ENCODE results near the gene WSCD2.
A peak's percentile ranks its signal among the peaks of the same experiment; 100 is the strongest.

Gene WSCD2

GRCh38 chr12:108107293-108107692 is 21.8 kb upstream of the WSCD2 start:
- DNase-seq (ENCODE audit: low spot score): no peak

- DNase-seq (ENCODE audit: low spot score): no peak
These were observed 19.6 kb upstream of the WSCD2 start for GRCh38 chr12:108109504-108109903.

GRCh38 chr12:108109954-108110353 is 19.1 kb upstream of the WSCD2 start:
- DNase-seq (ENCODE audit: low spot score): no peak

- DNase-seq (ENCODE audit: low spot score): no peak
These were observed 18.2 kb upstream of the WSCD2 start for GRCh38 chr12:108110844-108111243.

- DNase-seq (ENCODE audit: low spot score): peak; percentile 78
These were observed 16.1 kb upstream of the WSCD2 start for GRCh38 chr12:108112832-108113556.

- DNase-seq (ENCODE audit: low spot score): no peak
These were observed 13.7 kb upstream of the WSCD2 start for GRCh38 chr12:108115123-108116121.

GRCh38 chr12:108116254-108116653 is 12.8 kb upstream of the WSCD2 start:
- DNase-seq (ENCODE audit: low spot score): no peak

GRCh38 chr12:108116699-108117098 is 12.4 kb upstream of the WSCD2 start:
- DNase-seq (ENCODE audit: low spot score): no peak

- DNase-seq (ENCODE audit: low spot score): no peak
These were observed 11.8 kb upstream of the WSCD2 start for GRCh38 chr12:108117163-108117849.

- DNase-seq (ENCODE audit: low spot score): no peak
These were observed 11.2 kb upstream of the WSCD2 start for GRCh38 chr12:108117902-108118301.

- no peak for DNase-seq (ENCODE audit: low spot score)
These were observed 9.7 kb upstream of the WSCD2 start for GRCh38 chr12:108119126-108119973.

GRCh38 chr12:108119974-108120862 is 8.9 kb upstream of the WSCD2 start:
- no peak for DNase-seq (ENCODE audit: low spot score)

- no peak for DNase-seq (ENCODE audit: low spot score)
These were observed 8.3 kb upstream of the WSCD2 start for GRCh38 chr12:108120863-108121165.

GRCh38 chr12:108121320-108121719 is 7.8 kb upstream of the WSCD2 start:
- DNase-seq (ENCODE audit: low spot score): no peak

- no peak for DNase-seq (ENCODE audit: low spot score)
These were observed 7.2 kb upstream of the WSCD2 start for GRCh38 chr12:108121728-108122471.

GRCh38 chr12:108122644-108123043 is 6.4 kb upstream of the WSCD2 start:
- no peak for DNase-seq (ENCODE audit: low spot score)

GRCh38 chr12:108123402-108123801 is 5.7 kb upstream of the WSCD2 start:
- DNase-seq (ENCODE audit: low spot score): no peak

- no peak for DNase-seq (ENCODE audit: low spot score)
These were observed 4.0 kb upstream of the WSCD2 start for GRCh38 chr12:108125073-108125472.

GRCh38 chr12:108126212-108126611 is 2.9 kb upstream of the WSCD2 start:
- DNase-seq (ENCODE audit: low spot score): no peak

GRCh38 chr12:108126990-108127501 is 2.0 kb upstream of the WSCD2 start:
- no peak for DNase-seq (ENCODE audit: low spot score)

Measured in ecto neural progenitor cell (in vitro differentiated cells).